HEK293T (cell line): ENCODE data around the gene SP2.

Experiments
- ARNT ChIP-seq: fragments of 450-650 bp; IDR thresholded peaks from 2 replicates; pipeline ENCODE4 v1.6.1; 2017; ENCODE audit warnings: mild to moderate bottlenecking
- BHLHE40 ChIP-seq: fragments of 450-650 bp; IDR thresholded peaks from 2 replicates; pipeline ENCODE4 v1.6.1; 2016; ENCODE audit warnings: mild to moderate bottlenecking, moderate library complexity, borderline replicate concordance
- FOXA1 ChIP-seq: fragments of 450-650 bp; IDR thresholded peaks from 2 replicates; pipeline ENCODE4 v1.6.1; 2016; ENCODE audit warnings: mild to moderate bottlenecking
- FOXM1 ChIP-seq: fragments of 450-650 bp; IDR thresholded peaks from 2 replicates; pipeline ENCODE4 v1.6.1; 2017; ENCODE audit warnings: mild to moderate bottlenecking, borderline replicate concordance
- L3MBTL2 ChIP-seq: fragments of 450-650 bp; conservative IDR thresholded peaks from 2 replicates; pipeline ENCODE4 v1.6.1; 2016; ENCODE audit warnings: mild to moderate bottlenecking
- SP1 ChIP-seq: fragments of 450-650 bp; IDR thresholded peaks from 2 replicates; pipeline ENCODE4 v1.6.1; 2017
- TF ChIP-seq, protein P1 (sequence below): fragments of 450-650 bp; IDR thresholded peaks from 2 replicates; pipeline ENCODE4 v1.6.1; 2016

DNA sequence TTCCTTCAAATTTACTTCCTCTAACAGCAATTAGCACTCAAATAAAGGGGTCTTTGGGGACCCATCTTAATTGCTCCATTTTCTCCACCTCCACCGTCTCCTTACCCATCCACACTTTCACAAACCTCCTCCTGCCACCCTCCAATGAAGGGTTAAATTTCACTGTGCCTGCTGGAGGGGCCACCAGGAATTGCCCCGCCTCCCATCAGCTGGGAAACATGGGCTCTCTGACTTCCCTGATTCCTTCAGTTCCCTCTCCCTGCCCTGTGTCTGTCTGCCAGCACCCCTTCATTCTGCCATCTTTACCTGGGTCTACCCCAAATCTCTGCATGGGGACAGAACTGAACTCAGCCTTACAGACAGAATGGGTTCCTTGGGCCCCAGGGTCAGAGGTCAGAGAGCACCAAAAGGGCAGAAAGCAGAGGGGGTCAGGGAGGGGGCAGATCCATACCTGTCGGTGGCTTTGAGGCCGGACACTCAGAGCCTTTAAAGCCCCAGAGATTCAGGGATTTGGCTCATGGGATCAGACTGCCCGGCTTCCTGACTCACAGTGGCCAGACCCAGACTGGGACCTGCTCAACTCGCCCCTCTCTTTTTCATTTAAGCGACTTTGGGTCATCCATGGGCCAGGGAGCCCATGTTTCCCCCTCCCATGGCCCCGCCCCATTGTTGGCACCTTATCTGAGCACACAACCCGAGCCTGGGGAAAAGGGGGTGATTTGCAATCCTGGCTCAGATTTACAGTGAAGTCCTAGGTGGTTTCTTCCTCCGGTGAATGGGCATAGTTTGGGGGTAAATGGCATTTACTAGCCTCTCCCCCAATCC, 17.6 kb upstream of the SP2 start:
- TF ChIP-seq, protein P1, sequence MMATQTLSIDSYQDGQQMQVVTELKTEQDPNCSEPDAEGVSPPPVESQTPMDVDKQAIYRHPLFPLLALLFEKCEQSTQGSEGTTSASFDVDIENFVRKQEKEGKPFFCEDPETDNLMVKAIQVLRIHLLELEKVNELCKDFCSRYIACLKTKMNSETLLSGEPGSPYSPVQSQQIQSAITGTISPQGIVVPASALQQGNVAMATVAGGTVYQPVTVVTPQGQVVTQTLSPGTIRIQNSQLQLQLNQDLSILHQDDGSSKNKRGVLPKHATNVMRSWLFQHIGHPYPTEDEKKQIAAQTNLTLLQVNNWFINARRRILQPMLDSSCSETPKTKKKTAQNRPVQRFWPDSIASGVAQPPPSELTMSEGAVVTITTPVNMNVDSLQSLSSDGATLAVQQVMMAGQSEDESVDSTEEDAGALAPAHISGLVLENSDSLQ: no peak
- TF ChIP-seq SP1 (no peak), BHLHE40 (no peak), ARNT (no peak), FOXA1 (no peak), L3MBTL2 (no peak), FOXM1 (no peak)
